ENCODE measurements around the gene IRAK3. TPM values are rescaled to one million over a fixed set of nuclear protein-coding genes. Genes with fewer than 3 reads are reported as not detected.
"Not testable (repeated sequence)": the region's sequence is repeated elsewhere in the genome, so short reads cannot be mapped to it uniquely, and the experiment has no call there.

Gene IRAK3
- total RNA-seq, 4 donors from 2014 or later = 4.3 to 7.8 (median 5.4) TPM

GRCh38 chr12:66170606-66171005, 18.4 kb upstream of the IRAK3 start:
- no peak for DNase-seq
- Histone ChIP-seq H3K4me1 (peaks cover 15 to 23% of the 10 kb centered on the region in 2 donors), H3K36me3 (no peaks in the 10 kb centered on the region), H3K9me3 (no peaks in the 10 kb centered on the region), H3K27ac (peak overlapping the region; percentile 93 to 98 (median 94)), H3K4me3 (peak overlapping the region in 3 of 4 donors; percentile 82 to 98 (median 98)), H3K27me3 (no peaks in the 10 kb centered on the region)
- TF ChIP-seq CTCF (IDR thresholded peaks at IDR 0.05 in 4 of 5, conservative IDR thresholded peaks at IDR 0.05 in 1 of 5) = no peak
- TF ChIP-seq POLR2A (IDR thresholded peaks at IDR 0.05) = no peak
- intact Hi-C loops (cut with DNase I; ENCODE audit: low total_unique reads) (no loop called here), in situ Hi-C loops (cut with MboI; ENCODE audit: low sequenced_read_pairs in 4 of 4) (loop anchor here in 1 of 4 donors (25.0 kb wide), 1 partner anchor 142 kb away; the partner anchor contains the start of gene HELB)
- ATAC-seq = no peak

DNA sequence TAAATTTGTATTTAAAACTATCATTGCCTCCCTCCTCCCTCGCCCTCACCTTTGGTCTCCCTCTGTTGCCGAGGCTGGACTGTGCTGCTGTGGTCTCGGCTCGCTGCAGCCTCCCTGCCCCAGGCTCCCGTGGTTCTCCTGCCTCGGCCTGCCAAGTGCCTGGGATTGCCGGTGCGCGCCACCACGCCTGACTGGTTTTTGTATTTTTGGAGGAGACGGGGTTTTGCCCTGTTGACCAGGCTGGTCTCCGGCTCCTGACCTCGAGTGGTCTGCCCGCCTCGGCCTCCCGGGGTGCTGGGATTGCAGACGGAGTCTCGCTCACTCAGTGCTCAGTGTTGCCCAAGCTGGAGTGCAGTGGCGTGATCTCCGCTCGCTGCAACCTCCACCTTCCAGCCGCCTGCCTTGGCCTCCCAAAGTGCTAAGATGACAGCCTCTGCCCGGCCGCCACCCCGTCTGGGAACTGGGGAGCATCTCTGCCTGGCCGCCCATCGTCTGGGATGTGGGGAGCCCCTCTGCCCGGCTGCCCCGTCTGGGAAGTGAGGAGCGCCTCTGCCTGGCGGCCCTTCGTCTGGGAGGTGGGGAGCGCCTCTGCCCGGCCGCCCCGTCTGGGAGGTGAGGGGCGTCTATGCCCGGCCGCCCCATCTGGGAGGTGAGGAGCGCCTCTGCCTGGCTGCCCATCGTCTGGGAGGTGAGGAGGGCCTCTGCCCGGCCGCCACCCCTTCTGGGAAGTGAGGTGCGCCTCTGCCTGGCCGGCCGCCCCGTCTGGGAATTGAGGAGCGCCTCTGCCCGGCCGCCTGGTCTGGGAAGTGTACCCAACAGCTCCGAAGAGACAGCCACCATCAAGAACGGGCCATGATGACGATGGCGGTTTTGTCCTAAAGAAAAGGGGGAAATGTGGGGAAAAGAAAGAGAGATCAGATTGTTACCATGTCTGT, 14.4 kb upstream of the IRAK3 start:
- DNase-seq; intact Hi-C loops (cut with DNase I; ENCODE audit: low total_unique reads); ATAC-seq; H3K36me3 ChIP-seq; H3K27ac ChIP-seq; H3K4me1 ChIP-seq; H3K4me3 ChIP-seq; H3K9me3 ChIP-seq; H3K27me3 ChIP-seq: not testable (repeated sequence)
- in situ Hi-C loops (cut with MboI; ENCODE audit: low sequenced_read_pairs in 4 of 4) = loop anchor here in 1 of 4 donors (25.0 kb wide), 1 partner anchor 138 kb away; the partner anchor contains the start of gene HELB

- ATAC-seq = no peak
- H3K27ac ChIP-seq = no peak overlapping the region
- in situ Hi-C loops (cut with MboI; ENCODE audit: low sequenced_read_pairs in 4 of 4) = no loop called here
These were observed 12.7 kb upstream of the IRAK3 start for GRCh38 chr12:66176105-66176900.

GRCh38 chr12:66182956-66183355, 6.1 kb upstream of the IRAK3 start:
- no peak overlapping the region for H3K4me3 ChIP-seq
- no peaks in the 10 kb centered on the region for H3K4me1 ChIP-seq
- intact Hi-C loops (cut with DNase I; ENCODE audit: low total_unique reads) (no loop called here), in situ Hi-C loops (cut with MboI; ENCODE audit: low sequenced_read_pairs in 4 of 4) (no loop called here)
- TF ChIP-seq CTCF (IDR thresholded peaks at IDR 0.05 in 4 of 5, conservative IDR thresholded peaks at IDR 0.05 in 1 of 5) (no peak), POLR2A (IDR thresholded peaks at IDR 0.05) (no peak)
- no peaks in the 10 kb centered on the region for H3K36me3 ChIP-seq
- H3K27me3 ChIP-seq = peaks cover 0 to 14% (median 9%) of the 10 kb centered on the region in 3 donors
- DNase-seq = no peak
- H3K27ac ChIP-seq = no peak overlapping the region
- ATAC-seq = no peak
- H3K9me3 ChIP-seq = no peaks in the 10 kb centered on the region

More at GRCh38 chr12:66176105-66176900, 12.7 kb upstream of the IRAK3 start:
- H3K4me1 ChIP-seq = no peaks in the 10 kb centered on the region
- peaks cover 0 to 11% (median 0%) of the 10 kb centered on the region in 3 donors for H3K27me3 ChIP-seq
- no peaks in the 10 kb centered on the region for H3K36me3 ChIP-seq
- H3K4me3 ChIP-seq = no peak overlapping the region
- no peak for TF ChIP-seq CTCF (IDR thresholded peaks at IDR 0.05 in 4 of 5, conservative IDR thresholded peaks at IDR 0.05 in 1 of 5)
- no peak for TF ChIP-seq POLR2A (IDR thresholded peaks at IDR 0.05)
- intact Hi-C loops (cut with DNase I; ENCODE audit: low total_unique reads) = no loop called here
- DNase-seq = no peak
- H3K9me3 ChIP-seq = no peaks in the 10 kb centered on the region

DNA sequence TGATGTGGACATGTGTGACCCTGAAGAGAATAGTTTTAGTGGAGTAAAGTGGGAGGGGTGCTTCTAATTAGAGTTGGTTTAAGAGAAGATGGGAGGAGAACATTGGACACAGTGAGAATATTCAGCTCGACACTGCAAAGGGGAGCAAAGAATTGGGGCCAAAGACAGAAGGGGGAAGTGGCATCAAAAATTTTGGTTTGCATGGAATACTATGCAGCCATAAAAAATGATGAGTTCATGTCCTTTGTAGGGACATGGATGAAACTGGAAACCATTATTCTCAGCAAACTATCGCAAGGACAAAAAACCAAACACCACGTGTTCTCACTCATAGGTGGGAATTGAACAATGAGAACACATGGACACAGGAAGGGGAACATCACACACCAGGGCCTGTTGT, 4.2 kb upstream of the IRAK3 start:
- H3K4me3 ChIP-seq; ATAC-seq; DNase-seq; H3K27ac ChIP-seq; H3K9me3 ChIP-seq; H3K4me1 ChIP-seq; intact Hi-C loops (cut with DNase I; ENCODE audit: low total_unique reads); in situ Hi-C loops (cut with MboI; ENCODE audit: low sequenced_read_pairs in 4 of 4); H3K36me3 ChIP-seq: not testable (repeated sequence)
- H3K27me3 ChIP-seq = peaks cover 0 to 30% (median 12%) of the 10 kb centered on the region in 3 donors

Data from gastrocnemius medialis (tissue), 4 donors.